SK-N-DZ (cell line): ENCODE measurements around the gene MEF2C.
"Not testable (repeated sequence)": the region's sequence is repeated elsewhere in the genome, so short reads cannot be mapped to it uniquely, and the experiment has no call there.

Source experiments
- DNase-seq: peaks from one replicate; pipeline ENCODE4 v3.0.0-alpha.2; 2015; ENCODE audit warnings: low spot score

The MEF2C gene

DNA sequence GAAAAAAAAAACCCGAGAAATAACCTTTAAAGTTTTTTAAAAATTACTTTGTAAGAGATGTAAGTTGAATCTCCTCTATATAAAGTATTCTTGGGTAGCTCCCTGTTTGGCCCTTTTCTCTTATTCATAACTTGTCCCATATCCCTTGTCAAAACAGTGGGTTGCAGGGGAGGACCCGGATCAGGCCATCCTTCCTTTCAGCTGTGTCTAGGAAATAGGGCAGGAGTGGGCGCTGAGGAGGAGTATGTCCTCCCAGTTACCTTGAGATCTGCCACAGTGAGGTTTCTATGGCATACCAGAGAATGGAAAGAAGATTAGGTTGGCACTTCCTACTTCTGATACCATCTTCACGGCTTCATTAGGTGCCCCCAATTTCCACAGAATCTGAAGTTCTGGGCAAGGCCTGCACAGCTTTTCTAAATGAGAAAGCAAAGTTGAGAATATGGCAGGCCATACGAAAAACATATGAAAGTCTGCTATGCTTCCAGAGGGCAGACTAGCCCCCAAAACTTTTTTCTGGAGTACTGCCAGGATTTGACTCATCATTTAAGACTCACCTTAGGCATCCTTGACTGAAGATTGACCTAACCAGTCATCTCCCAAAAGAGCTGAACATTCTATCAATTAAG is 20.3 kb downstream of the MEF2C start:
- DNase-seq = no peak

DNA sequence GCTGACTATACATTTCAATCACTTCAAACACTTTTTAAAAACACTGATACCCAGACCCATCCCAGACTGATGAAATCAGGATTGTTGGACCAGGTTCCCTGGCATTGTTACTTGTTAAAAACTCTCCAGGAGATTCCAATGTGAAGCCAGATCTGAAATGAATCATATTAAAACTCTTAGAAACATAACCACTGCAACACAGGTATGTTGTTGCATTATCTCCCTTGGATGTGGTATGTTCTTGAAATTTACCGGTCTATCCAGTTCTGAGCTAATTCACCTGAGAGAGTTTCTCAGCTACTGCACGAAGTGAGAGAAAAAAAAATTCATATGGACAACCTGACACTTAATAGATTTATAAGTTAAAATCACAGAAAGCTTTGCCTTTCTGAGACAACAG is 21.8 kb downstream of the MEF2C start:
- DNase-seq = no peak

DNA sequence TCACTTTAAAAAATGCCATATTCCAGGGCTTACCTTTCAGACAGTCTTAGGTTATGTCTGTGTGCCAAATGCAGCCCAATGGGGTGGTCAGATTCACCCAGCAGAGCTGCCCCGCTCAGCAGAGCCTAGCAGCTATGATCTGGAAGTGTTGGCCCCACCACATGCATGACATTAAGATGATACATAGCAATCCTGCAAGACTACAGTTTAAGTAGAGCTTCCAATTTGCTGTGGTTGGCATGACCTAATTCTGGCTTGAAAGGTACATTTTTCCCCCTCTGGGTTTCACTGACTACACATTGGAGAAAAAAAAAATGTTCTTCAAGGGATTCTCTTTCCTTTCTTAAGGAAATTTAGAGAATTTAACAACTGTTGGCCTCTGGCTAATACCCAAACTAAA is 22.5 kb downstream of the MEF2C start:
- no peak for DNase-seq

DNA sequence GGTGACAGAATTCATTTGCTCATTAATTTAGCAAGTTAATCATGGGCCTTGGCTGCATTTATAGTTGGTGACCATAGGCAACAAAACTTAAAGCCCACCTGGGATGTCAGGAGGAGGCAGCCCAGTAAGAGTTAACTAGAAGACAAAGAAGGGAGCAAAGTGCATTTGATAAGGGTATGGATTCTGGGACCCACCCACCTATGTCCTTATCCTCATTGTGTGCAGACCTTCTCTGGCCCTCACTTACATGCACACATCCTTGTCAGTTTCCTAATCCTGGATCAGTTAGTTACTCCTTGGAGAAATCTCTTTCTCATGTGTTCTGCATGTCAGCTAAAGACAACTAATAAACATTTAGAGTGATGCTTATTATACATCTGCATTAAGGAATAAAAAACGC is 24.6 kb downstream of the MEF2C start:
- no peak for DNase-seq

DNA sequence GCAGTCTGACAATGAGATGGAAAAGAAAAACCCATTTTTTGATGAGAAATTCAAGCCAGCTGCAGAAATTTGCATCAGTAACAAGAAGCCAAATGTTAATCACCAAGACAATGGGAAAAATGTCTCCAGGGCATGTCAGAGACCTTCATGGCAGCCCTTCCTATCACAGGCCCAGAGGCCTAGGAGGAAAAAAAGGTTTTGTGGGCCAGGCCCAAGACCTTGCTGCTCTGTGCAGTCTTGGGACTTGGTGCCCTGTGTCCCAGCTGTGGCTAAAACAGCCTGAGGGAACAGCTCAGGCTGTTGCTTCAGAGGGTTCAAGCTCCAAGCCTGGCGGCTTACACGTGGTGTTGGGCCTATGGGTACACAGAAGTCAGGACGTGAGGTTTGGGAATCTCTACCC is 26.6 kb downstream of the MEF2C start:
- DNase-seq = not testable (repeated sequence)

DNA sequence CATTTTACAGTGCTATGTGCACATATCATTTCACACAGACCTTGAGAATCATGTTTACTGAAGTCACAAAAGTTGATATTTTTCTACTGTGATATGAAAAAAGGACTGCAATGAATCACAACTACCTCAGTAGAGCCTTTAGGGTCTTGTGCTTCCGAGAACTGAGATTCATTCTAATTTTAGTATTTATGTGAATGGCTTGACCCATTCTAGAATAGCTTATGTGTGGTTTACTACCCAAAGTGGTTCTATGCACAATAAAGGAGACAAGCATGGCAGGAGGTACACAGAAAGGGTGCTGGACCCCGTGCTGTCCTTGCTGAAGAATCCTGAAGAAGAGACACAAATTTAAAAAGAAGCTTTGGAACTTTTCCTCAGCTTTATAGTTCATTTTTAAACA is 28.2 kb downstream of the MEF2C start:
- no peak for DNase-seq

DNA sequence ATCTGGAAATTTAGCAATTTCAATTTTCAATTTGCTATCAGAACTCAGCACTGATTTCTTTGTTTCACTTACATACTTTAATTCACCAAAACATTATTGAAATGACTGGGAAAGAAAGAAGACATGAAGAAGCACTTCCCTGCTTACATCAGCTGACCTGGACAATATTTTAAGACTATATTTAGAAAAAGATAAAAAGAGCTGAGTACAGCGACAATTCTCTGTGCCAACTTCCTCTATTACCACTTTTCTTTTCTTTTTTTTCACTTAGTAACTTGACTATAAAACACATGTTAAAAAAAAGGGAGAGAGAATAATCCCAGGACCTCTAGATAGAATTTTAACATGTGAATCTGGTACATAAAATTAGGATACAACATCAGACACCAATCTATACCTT is 35.6 kb downstream of the MEF2C start:
- no peak for DNase-seq

DNA sequence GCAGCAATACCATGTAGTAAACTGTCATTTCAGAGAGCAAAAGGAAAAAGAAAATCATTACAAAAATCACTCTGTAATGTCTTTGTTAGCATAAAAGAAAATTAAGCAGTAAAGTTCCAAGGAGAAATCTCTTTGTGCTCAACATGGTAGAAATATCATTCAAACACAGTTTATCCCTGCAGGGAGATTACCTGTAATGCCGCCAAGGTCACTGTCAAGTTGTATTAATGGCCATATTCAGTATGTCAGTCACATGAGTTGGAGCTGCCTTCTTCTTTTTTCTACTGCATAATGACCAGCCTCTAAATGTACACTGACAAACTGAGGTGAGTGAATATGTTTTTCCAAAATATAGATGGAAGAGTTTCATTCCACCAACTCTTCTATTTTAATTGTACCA is 36.5 kb downstream of the MEF2C start:
- no peak for DNase-seq

DNA sequence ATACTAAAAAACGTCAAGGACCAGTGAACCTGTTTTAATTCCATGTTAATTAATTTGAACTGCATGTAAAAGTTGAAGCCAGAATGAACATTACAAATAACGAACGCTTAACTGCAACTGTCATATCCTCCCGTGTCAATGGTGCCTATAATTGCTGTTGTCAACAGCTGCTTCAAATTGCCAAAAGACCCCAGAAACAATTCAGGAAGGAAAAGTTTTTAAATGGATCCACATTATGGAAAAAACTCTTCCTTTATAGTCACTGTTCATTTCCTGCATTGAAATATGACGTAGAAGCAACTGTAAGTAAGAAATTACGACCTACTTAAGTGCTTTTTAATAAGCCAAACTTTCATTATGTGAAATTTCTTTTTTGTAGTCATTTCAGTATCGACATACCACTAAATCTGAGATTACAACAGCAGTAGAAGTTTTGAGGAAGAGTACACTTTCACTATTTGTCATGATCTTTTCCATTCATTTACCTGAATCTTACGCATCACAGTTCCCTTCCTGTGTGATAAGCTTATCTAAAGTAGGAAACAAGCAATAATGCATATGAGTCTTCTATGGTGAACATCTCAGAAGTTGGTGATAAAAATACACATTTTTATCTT is 37.8 kb downstream of the MEF2C start:
- no peak for DNase-seq

DNA sequence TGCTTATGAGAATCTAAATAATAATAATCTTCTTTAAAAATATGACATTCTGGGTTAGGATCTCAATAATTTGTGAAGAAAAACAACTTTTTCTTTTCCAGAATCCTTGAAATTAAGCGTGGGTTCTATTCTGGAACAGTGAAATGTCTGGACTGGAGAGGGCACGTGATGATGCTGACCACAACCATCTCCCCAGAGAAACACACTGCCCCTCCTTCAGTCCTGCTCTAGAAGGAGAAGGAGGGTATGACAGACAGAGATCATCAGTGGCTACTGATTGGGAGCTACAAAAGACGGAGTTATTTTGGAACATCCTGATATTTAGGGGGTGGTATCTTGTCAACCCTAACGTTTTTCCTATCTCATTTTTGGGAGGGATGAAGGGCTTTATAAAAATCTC is 40.2 kb downstream of the MEF2C start:
- DNase-seq = no peak

DNA sequence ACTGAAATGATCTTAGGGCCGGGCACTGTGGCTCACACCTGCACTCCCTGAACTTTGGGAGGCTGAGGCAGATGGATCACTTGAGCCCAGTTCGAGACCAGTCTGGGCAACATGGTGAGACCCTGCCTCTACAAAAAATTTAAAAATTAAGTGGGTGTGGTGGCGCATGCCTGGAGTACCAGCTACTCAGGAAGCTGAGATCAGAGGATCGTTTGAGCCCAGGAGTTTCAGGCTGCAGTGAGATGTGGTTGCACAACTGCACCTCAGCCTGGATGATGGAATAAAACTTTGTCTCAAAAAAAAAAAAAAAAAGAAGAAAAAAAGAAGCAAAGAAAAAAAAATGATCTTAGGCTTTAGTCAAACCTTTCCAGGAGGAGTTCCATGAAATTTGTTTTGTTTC is 41.8 kb downstream of the MEF2C start:
- no peak for DNase-seq

DNA sequence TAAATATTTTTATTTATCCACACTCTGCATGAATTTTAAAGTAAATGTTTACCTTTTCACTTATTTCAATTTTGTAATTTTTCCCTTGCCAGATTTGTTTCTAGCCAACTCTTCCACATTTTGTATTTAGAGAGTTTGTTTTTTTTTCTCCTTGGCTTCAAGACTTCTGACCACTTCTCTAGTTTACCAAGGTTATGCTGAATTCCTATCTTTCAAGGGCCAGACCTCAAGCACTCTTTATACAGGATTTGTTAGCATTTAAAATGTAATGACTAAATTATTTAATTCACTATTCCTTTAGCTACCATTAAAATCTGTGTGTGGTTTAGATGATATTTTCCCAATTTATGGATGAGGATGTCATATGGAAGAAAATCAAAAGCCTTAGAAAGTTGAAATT is 42.5 kb downstream of the MEF2C start:
- no peak for DNase-seq

DNA sequence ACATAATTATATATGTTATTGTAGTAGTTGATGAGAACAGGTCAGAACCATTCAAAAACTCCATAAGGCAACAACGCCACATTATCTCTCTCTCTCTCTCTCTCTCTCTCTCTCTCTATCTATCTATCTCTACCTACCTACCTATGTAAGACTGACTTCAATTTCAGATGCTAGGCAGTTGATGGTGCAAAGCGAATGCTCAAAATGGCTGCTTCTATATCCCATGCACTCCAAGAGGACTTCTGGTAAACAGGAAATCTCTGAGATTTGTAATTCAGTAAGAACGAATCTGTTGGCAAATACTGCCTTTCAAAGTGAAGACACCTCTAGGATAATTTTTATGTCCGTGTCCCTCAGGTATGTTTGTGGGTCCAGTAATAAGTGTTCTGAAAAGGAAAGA is 43.7 kb downstream of the MEF2C start:
- no peak for DNase-seq

DNA sequence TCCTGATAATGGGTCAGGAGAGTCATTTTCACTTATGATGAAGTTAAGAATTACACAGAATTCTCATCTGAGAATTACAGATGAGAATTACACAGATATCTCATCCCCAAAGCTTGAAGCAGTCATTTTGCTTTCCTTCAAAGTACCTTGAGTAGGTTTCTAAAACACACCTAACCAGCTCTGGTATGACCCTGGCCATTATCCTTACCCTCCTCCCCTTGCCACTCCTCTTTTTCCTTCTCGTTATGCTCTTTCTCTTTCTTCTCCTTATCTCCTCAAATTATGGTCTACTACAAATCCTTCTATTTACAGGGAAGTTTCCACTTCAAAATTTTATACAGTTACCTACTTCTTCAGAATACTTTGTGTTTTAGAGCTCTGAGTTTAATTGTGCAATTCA is 44.5 kb downstream of the MEF2C start:
- DNase-seq = no peak

DNA sequence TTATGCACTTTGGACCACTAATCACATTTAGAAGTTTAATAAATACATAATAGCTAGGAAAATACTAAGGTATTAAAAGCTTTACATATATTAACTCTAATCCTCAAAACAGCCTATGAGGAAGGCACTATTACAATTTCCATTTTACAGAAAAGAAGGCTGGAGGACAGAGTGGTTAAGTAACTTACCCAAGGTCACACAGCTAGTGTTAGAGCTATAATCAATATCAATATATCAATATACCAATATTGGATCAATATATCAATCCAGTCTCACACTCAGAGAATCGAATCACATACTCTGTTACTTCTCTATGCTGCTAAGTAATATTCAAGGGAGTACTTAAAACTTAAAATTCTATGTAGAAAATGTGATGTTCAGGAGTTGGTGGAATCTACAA is 45.2 kb downstream of the MEF2C start:
- DNase-seq = no peak

DNA sequence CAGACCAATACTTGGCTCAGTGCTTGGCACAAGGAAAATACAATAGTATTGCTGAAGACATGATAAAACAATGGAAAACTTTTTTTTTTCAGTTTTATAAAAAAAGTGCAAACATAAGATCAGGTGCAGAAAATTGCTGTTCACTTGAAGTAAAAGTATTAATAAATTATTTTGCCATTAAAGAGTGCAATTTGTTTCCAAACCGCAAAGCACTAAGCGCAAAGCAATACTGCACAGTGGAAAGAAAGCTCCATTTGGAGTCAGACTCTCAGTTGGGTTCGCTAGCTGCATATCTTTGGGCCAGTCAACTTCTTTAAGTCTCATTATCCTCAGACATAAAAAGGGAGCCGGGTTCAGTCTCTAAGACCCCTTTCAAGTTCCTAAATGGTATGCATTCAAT is 45.8 kb downstream of the MEF2C start:
- DNase-seq = no peak

DNA sequence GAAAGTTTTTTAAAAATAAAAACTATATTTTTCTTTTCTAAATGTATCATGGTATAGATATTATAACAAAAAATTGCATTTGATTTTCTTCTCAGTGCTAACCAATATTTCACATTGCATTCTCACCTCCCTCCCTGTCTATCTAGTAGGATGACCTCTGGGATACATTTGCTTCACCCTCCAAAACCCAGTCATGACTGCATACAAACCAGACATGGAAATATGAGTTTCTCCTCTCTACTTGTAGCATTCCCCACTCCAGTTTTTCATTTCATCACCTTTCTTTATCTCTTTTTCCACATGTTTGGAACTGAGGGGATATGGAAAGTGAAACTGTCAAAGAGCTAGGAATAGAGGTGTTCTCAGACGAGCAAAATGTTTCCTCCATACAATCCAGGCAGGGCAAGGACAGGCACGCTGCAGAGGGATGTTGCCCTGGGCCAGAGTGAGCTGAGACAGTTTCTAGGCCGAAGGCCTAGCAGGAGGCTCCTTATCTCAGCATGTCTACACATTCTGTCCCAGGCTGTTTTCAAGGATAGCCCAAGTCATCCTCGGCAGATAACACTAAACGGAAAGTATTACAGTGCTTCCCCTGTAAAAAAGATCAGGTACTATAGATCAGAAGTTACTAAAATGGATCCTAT is 46.7 kb downstream of the MEF2C start:
- DNase-seq = no peak

DNA sequence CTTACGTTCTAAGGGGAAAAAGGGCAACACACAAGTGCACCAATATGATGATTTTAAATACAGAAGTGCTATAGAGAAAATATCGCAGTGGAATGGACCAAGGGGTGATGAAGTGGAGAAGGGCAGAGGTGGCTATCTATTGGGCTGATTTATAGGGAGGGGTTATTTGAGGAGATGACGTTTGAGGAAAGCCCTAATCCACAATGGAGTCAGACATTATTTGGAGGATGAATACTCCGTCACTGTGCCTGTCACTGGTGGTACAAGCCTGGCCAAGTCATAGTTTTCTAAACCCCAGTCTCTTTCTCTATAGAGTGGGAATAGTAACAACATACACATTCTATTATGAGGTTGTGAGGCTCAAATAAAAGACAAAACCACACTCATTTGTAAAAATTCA is 48.5 kb downstream of the MEF2C start:
- no peak for DNase-seq

DNA sequence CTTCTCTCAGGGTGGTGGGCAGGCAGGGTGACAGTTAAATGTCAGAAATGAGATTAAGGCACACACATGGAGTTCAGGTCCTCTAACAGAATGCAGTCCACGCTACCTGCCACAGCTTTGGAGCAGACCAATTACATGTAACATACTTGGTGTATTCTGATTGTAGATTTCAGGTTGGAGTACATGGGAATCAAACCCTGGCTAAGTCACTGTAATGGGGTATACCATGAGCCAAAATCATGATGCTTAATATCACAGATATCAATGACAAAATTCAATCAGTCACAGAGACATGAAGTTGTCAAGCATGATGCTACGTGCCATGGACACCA is 48.9 kb downstream of the MEF2C start:
- no peak for DNase-seq

DNA sequence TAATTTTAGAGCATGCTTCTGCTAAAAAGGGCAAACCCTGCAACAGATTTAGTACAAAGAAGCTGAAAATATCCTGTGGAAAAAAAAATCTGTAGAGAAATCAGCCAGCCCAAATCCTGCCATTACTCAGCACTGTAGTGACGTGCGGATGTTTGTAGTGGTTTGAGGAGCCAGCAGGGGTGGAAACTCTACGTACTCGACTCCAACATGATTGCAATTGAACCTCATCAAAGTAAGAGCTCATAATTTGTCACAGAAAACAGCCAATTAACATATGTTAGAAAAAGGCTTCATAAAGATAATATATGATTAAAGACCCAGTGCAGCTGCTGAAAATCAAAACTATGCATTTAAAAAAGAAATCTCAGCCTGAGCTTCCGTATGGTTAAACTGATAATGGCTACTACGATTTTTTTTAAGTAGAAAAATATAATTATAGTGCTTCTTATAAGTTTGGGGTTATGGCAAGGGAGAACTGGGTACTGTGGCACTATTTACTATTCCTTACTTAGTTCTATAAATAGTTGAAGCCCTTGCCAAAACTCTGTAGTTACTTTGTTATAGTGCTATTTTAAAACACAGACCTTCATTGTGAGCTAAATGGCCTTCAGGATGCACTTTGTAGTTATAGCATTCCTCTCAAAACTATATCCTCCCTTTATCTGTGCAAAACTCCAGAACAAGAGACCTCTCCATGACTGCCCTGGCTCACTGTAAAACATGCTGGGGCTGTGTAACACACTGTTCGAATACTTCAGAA is 49.4 kb downstream of the MEF2C start:
- no peak for DNase-seq

DNA sequence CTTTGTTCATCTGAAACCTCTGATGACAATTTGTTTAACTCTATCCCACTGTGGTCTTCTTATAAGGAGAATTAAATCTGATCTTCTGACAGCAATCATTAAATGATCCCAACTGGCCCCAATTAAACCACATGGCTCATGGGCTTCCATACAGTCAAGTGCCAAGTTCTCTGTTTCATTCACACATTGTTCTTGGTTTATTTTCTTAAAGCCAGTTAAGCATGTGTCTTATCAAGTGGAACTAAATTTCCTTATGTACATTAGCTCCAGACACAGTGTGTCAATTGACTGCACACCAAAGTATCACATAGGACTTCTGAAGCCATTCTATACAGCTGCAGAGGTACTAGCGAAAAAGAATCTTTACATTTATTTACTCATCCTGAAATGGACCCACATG is 51.2 kb downstream of the MEF2C start:
- no peak for DNase-seq

DNA sequence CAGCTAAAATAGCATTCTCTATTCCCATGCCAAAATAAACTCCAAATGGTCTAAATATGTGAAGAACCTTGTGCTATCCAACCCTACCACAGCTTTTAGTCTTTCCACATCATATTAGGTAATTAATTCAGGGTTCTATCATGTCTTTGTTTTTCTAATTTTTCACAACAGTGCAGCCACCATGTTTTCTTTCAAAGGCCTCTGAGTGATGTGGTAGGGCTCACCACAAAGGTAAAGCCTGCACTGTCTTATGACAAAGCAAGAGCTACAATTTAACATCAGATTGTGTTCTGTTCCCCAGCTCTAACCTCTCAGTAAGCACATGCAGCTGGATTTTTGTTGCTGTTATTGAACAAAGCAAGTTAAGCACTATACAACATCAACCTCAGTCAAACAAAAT is 52.4 kb downstream of the MEF2C start:
- DNase-seq = no peak

DNA sequence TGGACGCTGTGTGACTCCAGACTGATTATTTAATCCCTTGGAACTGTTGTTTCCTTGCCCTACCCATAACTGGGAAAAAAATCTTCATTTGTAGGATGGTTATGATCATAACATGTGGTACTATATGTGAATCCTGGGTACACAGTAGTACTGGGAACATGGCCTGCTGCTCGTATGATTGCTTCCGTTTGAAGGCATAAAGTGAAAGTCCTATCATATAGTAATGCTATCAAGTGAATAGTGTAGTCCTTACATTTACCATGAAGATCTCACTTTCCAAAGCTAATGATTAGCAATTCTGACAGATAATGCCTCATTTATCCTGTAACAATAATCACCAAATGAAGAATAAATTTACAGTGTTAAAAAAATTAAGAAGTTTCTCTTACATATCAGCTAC is 53.2 kb downstream of the MEF2C start:
- no peak for DNase-seq
